ENCODE results near the gene RMDN2.
A peak's percentile ranks its signal among the peaks of the same experiment; 100 is the strongest.

Gene RMDN2

GRCh38 chr2:37915773-37916172, 9.3 kb upstream of the RMDN2 start:
- no peak for DNase-seq (ENCODE audit: low read depth)
- no peak overlapping the region for H3K4me3 ChIP-seq (ENCODE audit: low read depth, low read length)
- in situ Hi-C loops (cut with HindIII; ENCODE audit: low sequenced_read_pairs) = no loop called here
- no peak for TF ChIP-seq CTCF (IDR thresholded peaks at IDR 0.05; ENCODE audit: low read depth, low read length, missing control alignments)

DNA sequence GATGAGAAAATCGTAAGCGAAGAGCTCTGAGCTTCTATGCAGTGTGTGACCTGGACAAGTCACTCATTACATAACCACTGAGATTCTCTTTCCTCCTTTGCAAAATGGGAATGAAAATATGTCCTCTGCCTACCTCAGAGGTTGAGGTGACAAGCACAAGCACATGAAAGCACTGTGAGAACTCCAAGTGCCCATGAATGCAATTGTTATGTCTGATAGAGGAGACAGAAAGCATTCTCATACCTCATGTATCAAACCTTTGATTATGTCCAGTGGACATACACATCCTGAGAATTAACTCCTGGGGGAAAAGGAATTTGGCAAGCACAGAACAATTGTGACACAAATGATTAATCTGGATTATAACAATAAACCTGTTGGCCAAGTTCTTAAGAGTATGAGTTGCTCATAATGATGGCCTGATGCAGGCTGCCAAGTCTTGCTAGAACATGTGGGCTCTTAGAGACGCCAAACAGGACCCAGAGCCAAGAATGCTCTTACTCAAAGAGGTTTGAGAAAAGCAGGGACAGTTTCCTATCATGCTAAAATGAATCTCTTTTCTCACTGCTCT, 8.5 kb upstream of the RMDN2 start:
- in situ Hi-C loops (cut with HindIII; ENCODE audit: low sequenced_read_pairs) = no loop called here
- H3K4me3 ChIP-seq (ENCODE audit: low read depth, low read length) = no peak overlapping the region
- peak; percentile 98 for DNase-seq (ENCODE audit: low read depth)
- TF ChIP-seq CTCF (IDR thresholded peaks at IDR 0.05; ENCODE audit: low read depth, low read length, missing control alignments) = no peak

GRCh38 chr2:37917281-37918228, 7.5 kb upstream of the RMDN2 start:
- no peak overlapping the region for H3K4me3 ChIP-seq (ENCODE audit: low read depth, low read length)
- no peak for TF ChIP-seq CTCF (IDR thresholded peaks at IDR 0.05; ENCODE audit: low read depth, low read length, missing control alignments)
- in situ Hi-C loops (cut with HindIII; ENCODE audit: low sequenced_read_pairs) = no loop called here
- no peak for DNase-seq (ENCODE audit: low read depth)

DNA sequence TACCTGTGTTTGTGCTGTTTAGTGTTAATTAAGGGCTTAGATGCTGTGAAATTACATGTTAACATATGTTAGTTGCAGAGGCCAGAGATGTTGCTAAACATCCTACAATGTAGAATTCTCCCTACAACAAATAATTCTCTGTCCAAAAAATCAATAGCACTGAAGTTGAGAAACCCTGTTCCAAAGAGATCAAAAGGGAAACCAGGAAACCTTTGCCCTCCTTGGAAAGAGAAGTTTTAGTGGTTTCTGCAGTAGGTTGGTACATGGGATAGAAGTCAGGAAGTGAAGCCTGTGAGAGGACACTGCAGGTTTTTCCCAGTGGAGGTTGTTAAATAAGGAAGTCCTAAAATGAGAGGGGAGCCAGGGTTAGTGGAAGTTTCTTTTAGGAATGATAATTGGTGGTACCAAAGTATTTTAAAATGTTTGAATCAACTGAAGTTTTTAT, 6.3 kb upstream of the RMDN2 start:
- in situ Hi-C loops (cut with HindIII; ENCODE audit: low sequenced_read_pairs) = no loop called here
- DNase-seq (ENCODE audit: low read depth) = no peak
- TF ChIP-seq CTCF (IDR thresholded peaks at IDR 0.05; ENCODE audit: low read depth, low read length, missing control alignments) = no peak
- H3K4me3 ChIP-seq (ENCODE audit: low read depth, low read length) = no peak overlapping the region

GRCh38 chr2:37919631-37920032, 5.5 kb upstream of the RMDN2 start:
- H3K4me3 ChIP-seq (ENCODE audit: low read depth, low read length) = no peak overlapping the region
- no peak for DNase-seq (ENCODE audit: low read depth)
- in situ Hi-C loops (cut with HindIII; ENCODE audit: low sequenced_read_pairs) = no loop called here

GRCh38 chr2:37920570-37920969, 4.5 kb upstream of the RMDN2 start:
- in situ Hi-C loops (cut with HindIII; ENCODE audit: low sequenced_read_pairs) = no loop called here
- H3K4me3 ChIP-seq (ENCODE audit: low read depth, low read length) = no peak overlapping the region
- DNase-seq (ENCODE audit: low read depth) = peak; percentile 73
- no peak for TF ChIP-seq CTCF (IDR thresholded peaks at IDR 0.05; ENCODE audit: low read depth, low read length, missing control alignments)

More at GRCh38 chr2:37919631-37920032, 5.5 kb upstream of the RMDN2 start:
- no peak for TF ChIP-seq CTCF (IDR thresholded peaks at IDR 0.05; ENCODE audit: low read depth, low read length, missing control alignments)

Data from astrocyte of the cerebellum (primary cell).